ENCODE measurements around the gene HYAL3.

HYAL3 gene

GRCh38 chr3:50278123-50278879 lies 20.9 kb downstream of the HYAL3 start:
- no peak overlapping the region for H2BK5ac ChIP-seq (ENCODE audit: low read depth, low read length, poor library complexity)
- H3K4me1 ChIP-seq (ENCODE audit: control insufficient read depth in 1 of 2, insufficient read depth in 2 of 2, low read length in 2 of 2), result peaks cover 0 to 3% of the 10 kb centered on the region in 2 experiments
- H3K9ac ChIP-seq (ENCODE audit: low read length), result no peak overlapping the region
- no peak overlapping the region for H4K12ac ChIP-seq (ENCODE audit: low read depth, low read length)
- H3K36me3 ChIP-seq (ENCODE audit: control insufficient read depth in 1 of 2, insufficient read depth in 2 of 2, low read length in 2 of 2), result no peaks in the 10 kb centered on the region
- no peaks in the 10 kb centered on the region for H3K79me2 ChIP-seq (ENCODE audit: control insufficient read depth, insufficient read depth, low read length, poor library complexity)
- no peak overlapping the region for H3K4me2 ChIP-seq (ENCODE audit: low read length)
- peaks cover 11% of the 10 kb centered on the region for H3K27me3 ChIP-seq (ENCODE audit: insufficient read depth, low read length)
- no CpG with 5 or more reads among the region's 4 CpGs for WGBS (ENCODE audit: extremely low coverage, insufficient coverage, insufficient read length)
- no peak overlapping the region for H3K4ac ChIP-seq (ENCODE audit: low read depth, low read length)
- DNase-seq, result no peak
- no peak overlapping the region for H2BK120ac ChIP-seq (ENCODE audit: insufficient read depth, low read length, poor library complexity)
- no peak overlapping the region for H3K18ac ChIP-seq (ENCODE audit: low read length)
- no peak overlapping the region for H3K4me3 ChIP-seq (ENCODE audit: low read depth, low read length)
- H3K79me1 ChIP-seq (ENCODE audit: low read length), result peaks cover under 1% of the 10 kb centered on the region
- H2AFZ ChIP-seq (ENCODE audit: insufficient read depth, low read length, poor library complexity), result no peak overlapping the region
- H4K8ac ChIP-seq (ENCODE audit: low read depth, low read length), result no peak overlapping the region
- H3K23ac ChIP-seq (ENCODE audit: low read length), result no peak overlapping the region
- H2BK12ac ChIP-seq (ENCODE audit: low read length), result no peak overlapping the region
- no peak overlapping the region for H3K27ac ChIP-seq (ENCODE audit: low read depth, low read length)
- H4K91ac ChIP-seq (ENCODE audit: low read depth, low read length), result no peak overlapping the region
- peaks cover 10% of the 10 kb centered on the region for H3K9me3 ChIP-seq (ENCODE audit: insufficient read depth, low read depth, low read length)
- H3K14ac ChIP-seq (ENCODE audit: low read length), result no peak overlapping the region
- H2AK5ac ChIP-seq (ENCODE audit: low read length), result no peak overlapping the region

DNA sequence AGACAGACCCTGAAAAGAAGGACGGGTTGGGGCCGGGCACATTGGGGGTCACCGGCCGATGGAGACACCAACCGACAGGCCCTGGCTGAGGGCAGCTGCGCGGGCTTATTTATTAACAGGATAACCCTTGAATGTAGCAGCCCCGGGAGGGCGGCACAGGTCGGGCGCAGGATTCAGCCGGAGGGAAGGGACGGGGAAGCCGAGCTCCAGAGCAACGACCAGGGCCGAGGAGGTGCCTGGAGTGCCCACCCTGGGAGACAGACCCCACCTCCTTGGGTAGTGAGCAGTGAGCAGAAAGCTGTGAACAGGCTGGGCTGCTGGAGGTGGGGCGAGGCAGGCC lies 22.5 kb downstream of the HYAL3 start:
- Histone ChIP-seq H3K9ac (ENCODE audit: low read length) (no peak overlapping the region), H3K4me3 (ENCODE audit: low read depth, low read length) (no peak overlapping the region), H3K4me2 (ENCODE audit: low read length) (no peak overlapping the region), H3K27me3 (ENCODE audit: insufficient read depth, low read length) (peaks cover 11% of the 10 kb centered on the region), H2BK120ac (ENCODE audit: insufficient read depth, low read length, poor library complexity) (no peak overlapping the region), H4K91ac (ENCODE audit: low read depth, low read length) (no peak overlapping the region), H3K36me3 (ENCODE audit: control insufficient read depth in 1 of 2, insufficient read depth in 2 of 2, low read length in 2 of 2) (no peaks in the 10 kb centered on the region), H3K79me1 (ENCODE audit: low read length) (peaks cover 4% of the 10 kb centered on the region), H2BK5ac (ENCODE audit: low read depth, low read length, poor library complexity) (no peak overlapping the region), H3K14ac (ENCODE audit: low read length) (no peak overlapping the region), H3K18ac (ENCODE audit: low read length) (no peak overlapping the region), H4K8ac (ENCODE audit: low read depth, low read length) (no peak overlapping the region), H3K4ac (ENCODE audit: low read depth, low read length) (no peak overlapping the region), H2AFZ (ENCODE audit: insufficient read depth, low read length, poor library complexity) (no peak overlapping the region), H2AK5ac (ENCODE audit: low read length) (no peak overlapping the region), H3K27ac (ENCODE audit: low read depth, low read length) (no peak overlapping the region), H3K79me2 (ENCODE audit: control insufficient read depth, insufficient read depth, low read length, poor library complexity) (no peaks in the 10 kb centered on the region), H2BK12ac (ENCODE audit: low read length) (no peak overlapping the region), H4K12ac (ENCODE audit: low read depth, low read length) (no peak overlapping the region), H3K23ac (ENCODE audit: low read length) (no peak overlapping the region), H3K9me3 (ENCODE audit: insufficient read depth, low read depth, low read length) (peaks cover 10% of the 10 kb centered on the region), H3K4me1 (ENCODE audit: control insufficient read depth in 1 of 2, insufficient read depth in 2 of 2, low read length in 2 of 2) (peaks cover 6 to 8% of the 10 kb centered on the region in 2 experiments)
- WGBS (ENCODE audit: extremely low coverage, insufficient coverage, insufficient read length), result no CpG with 5 or more reads among the region's 17 CpGs
- DNase-seq, result no peak

DNA sequence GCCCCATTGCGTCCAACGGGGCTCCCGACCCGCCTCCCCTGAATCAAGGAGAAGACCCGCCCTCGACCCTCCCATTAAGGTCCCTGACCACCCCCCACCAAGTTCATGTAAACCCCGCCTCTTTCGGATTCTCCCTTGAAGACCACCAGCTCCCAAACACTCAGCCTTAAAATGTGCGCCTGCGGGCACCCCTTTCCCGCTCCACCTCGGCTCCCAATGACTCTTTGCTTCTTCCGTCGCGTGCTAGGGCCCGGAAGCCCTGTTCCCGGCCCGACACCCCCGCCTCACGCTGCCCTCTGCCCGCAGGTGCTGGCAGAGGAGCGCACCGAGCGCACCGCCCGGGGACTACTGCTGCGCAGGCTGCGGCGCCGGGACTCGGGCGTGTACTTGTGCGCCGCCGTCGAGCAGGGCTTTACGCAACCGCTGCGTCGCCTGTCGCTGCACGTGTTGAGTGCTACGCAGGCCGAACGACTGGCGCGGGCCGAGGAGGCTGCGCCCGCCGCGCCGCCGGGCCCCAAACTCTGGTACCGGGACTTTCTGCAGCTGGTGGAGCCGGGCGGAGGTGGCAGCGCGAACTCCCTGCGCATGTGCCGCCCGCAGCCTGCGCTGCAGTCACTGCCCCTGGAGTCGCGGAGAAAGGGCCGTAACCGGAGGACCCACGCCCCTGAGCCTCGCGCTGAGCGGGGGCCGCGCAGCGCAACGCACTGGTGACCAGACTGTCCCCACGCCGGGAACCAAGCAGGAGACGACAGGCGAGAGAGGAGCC lies 23.0 kb downstream of the HYAL3 start:
- H2BK120ac ChIP-seq (ENCODE audit: insufficient read depth, low read length, poor library complexity), result no peak overlapping the region
- no peak overlapping the region for H2BK5ac ChIP-seq (ENCODE audit: low read depth, low read length, poor library complexity)
- DNase-seq, result no peak
- H4K8ac ChIP-seq (ENCODE audit: low read depth, low read length), result no peak overlapping the region
- no peak overlapping the region for H3K4me2 ChIP-seq (ENCODE audit: low read length)
- no peak overlapping the region for H3K23ac ChIP-seq (ENCODE audit: low read length)
- no peak overlapping the region for H4K91ac ChIP-seq (ENCODE audit: low read depth, low read length)
- peaks cover 11% of the 10 kb centered on the region for H3K27me3 ChIP-seq (ENCODE audit: insufficient read depth, low read length)
- peaks cover 4% of the 10 kb centered on the region for H3K79me1 ChIP-seq (ENCODE audit: low read length)
- H3K18ac ChIP-seq (ENCODE audit: low read length), result no peak overlapping the region
- H3K79me2 ChIP-seq (ENCODE audit: control insufficient read depth, insufficient read depth, low read length, poor library complexity), result no peaks in the 10 kb centered on the region
- H4K12ac ChIP-seq (ENCODE audit: low read depth, low read length), result no peak overlapping the region
- H3K9ac ChIP-seq (ENCODE audit: low read length), result no peak overlapping the region
- H3K4ac ChIP-seq (ENCODE audit: low read depth, low read length), result no peak overlapping the region
- H3K14ac ChIP-seq (ENCODE audit: low read length), result no peak overlapping the region
- H2BK12ac ChIP-seq (ENCODE audit: low read length), result no peak overlapping the region
- peaks cover 10% of the 10 kb centered on the region for H3K9me3 ChIP-seq (ENCODE audit: insufficient read depth, low read depth, low read length)
- no peak overlapping the region for H2AFZ ChIP-seq (ENCODE audit: insufficient read depth, low read length, poor library complexity)
- no peak overlapping the region for H2AK5ac ChIP-seq (ENCODE audit: low read length)
- H3K4me3 ChIP-seq (ENCODE audit: low read depth, low read length), result no peak overlapping the region
- peaks cover 12 to 13% of the 10 kb centered on the region in 2 experiments for H3K4me1 ChIP-seq (ENCODE audit: control insufficient read depth in 1 of 2, insufficient read depth in 2 of 2, low read length in 2 of 2)
- WGBS (ENCODE audit: extremely low coverage, insufficient coverage, insufficient read length), result no CpG with 5 or more reads among the region's 79 CpGs
- no peaks in the 10 kb centered on the region for H3K36me3 ChIP-seq (ENCODE audit: control insufficient read depth in 1 of 2, insufficient read depth in 2 of 2, low read length in 2 of 2)
- no peak overlapping the region for H3K27ac ChIP-seq (ENCODE audit: low read depth, low read length)

GRCh38 chr3:50275141-50275995 lies 23.8 kb downstream of the HYAL3 start:
- Histone ChIP-seq H3K4me2 (ENCODE audit: low read length) (peak overlapping the region; percentile 2), H3K23ac (ENCODE audit: low read length) (no peak overlapping the region), H2BK5ac (ENCODE audit: low read depth, low read length, poor library complexity) (no peak overlapping the region), H3K14ac (ENCODE audit: low read length) (no peak overlapping the region), H3K4ac (ENCODE audit: low read depth, low read length) (no peak overlapping the region), H2BK120ac (ENCODE audit: insufficient read depth, low read length, poor library complexity) (no peak overlapping the region), H3K79me1 (ENCODE audit: low read length) (peaks cover 4% of the 10 kb centered on the region), H2AFZ (ENCODE audit: insufficient read depth, low read length, poor library complexity) (no peak overlapping the region), H3K27ac (ENCODE audit: low read depth, low read length) (no peak overlapping the region), H3K9me3 (ENCODE audit: insufficient read depth, low read depth, low read length) (peaks cover 10% of the 10 kb centered on the region), H4K12ac (ENCODE audit: low read depth, low read length) (no peak overlapping the region), H2AK5ac (ENCODE audit: low read length) (no peak overlapping the region), H2BK12ac (ENCODE audit: low read length) (no peak overlapping the region), H3K27me3 (ENCODE audit: insufficient read depth, low read length) (peaks cover 11% of the 10 kb centered on the region), H4K91ac (ENCODE audit: low read depth, low read length) (no peak overlapping the region), H3K79me2 (ENCODE audit: control insufficient read depth, insufficient read depth, low read length, poor library complexity) (no peaks in the 10 kb centered on the region), H3K36me3 (ENCODE audit: control insufficient read depth in 1 of 2, insufficient read depth in 2 of 2, low read length in 2 of 2) (no peaks in the 10 kb centered on the region), H4K8ac (ENCODE audit: low read depth, low read length) (no peak overlapping the region), H3K9ac (ENCODE audit: low read length) (no peak overlapping the region), H3K4me3 (ENCODE audit: low read depth, low read length) (no peak overlapping the region), H3K4me1 (ENCODE audit: control insufficient read depth in 1 of 2, insufficient read depth in 2 of 2, low read length in 2 of 2) (peaks cover 17 to 18% of the 10 kb centered on the region in 2 experiments), H3K18ac (ENCODE audit: low read length) (no peak overlapping the region)
- no CpG with 5 or more reads among the region's 65 CpGs for WGBS (ENCODE audit: extremely low coverage, insufficient coverage, insufficient read length)
- DNase-seq, result no peak
